Stomach (tissue), 9 donors: ENCODE measurements around the gene TNFRSF11A. TPM values are rescaled to one million over a fixed set of nuclear protein-coding genes. Genes with fewer than 3 reads are reported as not detected.
A peak's percentile ranks its signal among the peaks of the same experiment; 100 is the strongest.

Experiments
- DNase-seq, 2 donors: peaks; one replicate each; pipeline versions ENCODE4 v3.0.0 to v3.0.0-alpha.2; 2013 to 2019
- H3K27ac ChIP-seq, 5 donors: fragments of 200-600 bp in 4 of 5; sonication (generic) in 4 of 5; one replicate each; pipeline ENCODE4 v1.5.1; 2013 to 2019; ENCODE audit warnings: mild to moderate bottlenecking in 1 of 5, moderate library complexity in 1 of 5
- H3K27me3 ChIP-seq, 3 donors: fragments of 200-600 bp; sonication (generic); one replicate each; pipeline ENCODE4 v1.5.1; 2017 to 2019; ENCODE audit warnings: mixed run types in 1 of 3
- H3K36me3 ChIP-seq, 4 donors: fragments of 200-600 bp; sonication (generic); 1 replicate in 3 of 4; 2 replicates in 1 of 4; pipeline ENCODE4 v1.5.1; 2016 to 2019
- H3K4me1 ChIP-seq, 4 donors: fragments of 200-600 bp; sonication (generic); one replicate each; pipeline ENCODE4 v1.5.1; 2016 to 2019
- H3K4me3 ChIP-seq, 4 donors: fragments of 200-600 bp; sonication (generic) in 3 of 4; one replicate each; pipeline ENCODE4 v1.5.1; 2016 to 2019; ENCODE audit warnings: mild to moderate bottlenecking in 1 of 4
- H3K9me3 ChIP-seq, 4 donors: fragments of 200-600 bp; sonication (generic); one replicate each; pipeline ENCODE4 v1.5.1; 2016 to 2019
- EP300 ChIP-seq: sonication (generic); formaldehyde crosslinking; IDR thresholded peaks from one replicate; pipeline ENCODE4 v1.6.1; 2017; ENCODE audit warnings: antibody characterized with exemption
- POLR2A ChIP-seq, 4 donors: fragments of 450-650 bp; IDR thresholded peaks; one replicate each; pipeline ENCODE4 v1.6.1; 2016; ENCODE audit warnings: antibody characterized with exemption in 4 of 4, control low read depth in 2 of 4, mild to moderate bottlenecking in 1 of 4, moderate library complexity in 1 of 4
- POLR2AphosphoS5 ChIP-seq, 3 donors: sonication (generic); formaldehyde crosslinking; IDR thresholded peaks; one replicate each; pipeline ENCODE4 v1.6.1; 2016; ENCODE audit warnings: antibody characterized with exemption in 3 of 3
- WGBS, 5 donors: extraction: QIAGEN DNeasy Blood & Tissue Kit in 3 of 5; methylation state at CpG; one replicate each; pipeline versions ENCODE4 v1.1.5 to v1.1.7; 2013 to 2018; 5-methylcytosine and 5-hydroxymethylcytosine counted together
- intact Hi-C: fragments of 100-400 bp; cut with DNase I; formaldehyde crosslinking; loops from one replicate; pipeline ENCODE4 v1.15.1; 2023; ENCODE audit warnings: low total_unique reads
- polyA plus RNA-seq, 3 donors: library from polyadenylated mRNA; stranded (reverse); fragments of 200-250 nt; gene quantifications; one replicate each; pipeline ENCODE4 v1.2.3, GENCODE V29; 2013
- total RNA-seq, 5 donors: library from RNA; depleted of rRNA; stranded (reverse); fragments of >200 nt; gene quantifications; one replicate each; pipeline versions ENCODE4 v1.1.0 to v1.2.3, GENCODE V29; 2014 to 2016
- TF ChIP-seq, protein P1 (sequence below), 7 experiments: fragments of 450-650 bp in 4 of 7; fragments of 200-600 bp in 3 of 7; sonication (generic) in 3 of 7; IDR thresholded peaks; one replicate each; pipeline ENCODE4 v1.5.1; 2016 to 2019; ENCODE audit warnings: antibody characterized with exemption in 7 of 7, control low read depth in 2 of 7, mild to moderate bottlenecking in 1 of 7
- donor health status: healthy with polysubstance abuse.
- donor health status: Bipolar disorder and iron deficiency.
- donor health status: healthy.

TNFRSF11A gene
- total and polyA plus RNA-seq, 8 donors = 0.45 to 50.3 (median 4.7) TPM

DNA sequence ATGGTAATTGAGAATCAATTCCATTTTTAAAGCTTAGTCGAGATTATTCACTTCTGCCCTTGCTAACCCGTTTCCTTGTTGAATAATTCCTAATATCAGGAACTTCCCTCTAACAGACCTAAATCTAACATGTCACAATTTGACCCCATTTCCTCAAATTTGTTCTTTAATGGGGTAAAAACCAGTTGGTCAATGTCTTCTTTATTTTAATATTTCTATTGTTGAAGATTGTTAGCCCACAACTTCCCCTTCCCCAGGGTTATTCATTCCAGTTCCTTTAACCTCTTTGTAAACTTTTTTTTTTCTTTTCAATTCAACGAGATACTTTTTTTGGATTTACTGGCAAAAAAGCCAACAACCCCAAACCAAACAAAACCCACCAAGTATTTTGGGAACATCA lies 7.3 kb downstream of the TNFRSF11A start:
- Histone ChIP-seq H3K36me3 (no peaks in the 10 kb centered on the region), H3K27ac (no peak overlapping the region), H3K27me3 (peaks cover 0 to 53% (median 3%) of the 10 kb centered on the region in 3 donors), H3K4me1 (peaks cover 18 to 41% (median 30%) of the 10 kb centered on the region in 4 donors), H3K9me3 (no peaks in the 10 kb centered on the region), H3K4me3 (no peak overlapping the region)
- DNase-seq = no peak
- intact Hi-C loops = no loop called here
- 57 to 77% (median 76%) methylated on average over 3 of the region's 3 CpGs for WGBS, 5 donors
- TF ChIP-seq EP300 (no peak), POLR2AphosphoS5 (IDR thresholded peaks at IDR 0.05) (no peak), POLR2A (IDR thresholded peaks at IDR 0.05) (no peak)
- TF ChIP-seq, protein P1, sequence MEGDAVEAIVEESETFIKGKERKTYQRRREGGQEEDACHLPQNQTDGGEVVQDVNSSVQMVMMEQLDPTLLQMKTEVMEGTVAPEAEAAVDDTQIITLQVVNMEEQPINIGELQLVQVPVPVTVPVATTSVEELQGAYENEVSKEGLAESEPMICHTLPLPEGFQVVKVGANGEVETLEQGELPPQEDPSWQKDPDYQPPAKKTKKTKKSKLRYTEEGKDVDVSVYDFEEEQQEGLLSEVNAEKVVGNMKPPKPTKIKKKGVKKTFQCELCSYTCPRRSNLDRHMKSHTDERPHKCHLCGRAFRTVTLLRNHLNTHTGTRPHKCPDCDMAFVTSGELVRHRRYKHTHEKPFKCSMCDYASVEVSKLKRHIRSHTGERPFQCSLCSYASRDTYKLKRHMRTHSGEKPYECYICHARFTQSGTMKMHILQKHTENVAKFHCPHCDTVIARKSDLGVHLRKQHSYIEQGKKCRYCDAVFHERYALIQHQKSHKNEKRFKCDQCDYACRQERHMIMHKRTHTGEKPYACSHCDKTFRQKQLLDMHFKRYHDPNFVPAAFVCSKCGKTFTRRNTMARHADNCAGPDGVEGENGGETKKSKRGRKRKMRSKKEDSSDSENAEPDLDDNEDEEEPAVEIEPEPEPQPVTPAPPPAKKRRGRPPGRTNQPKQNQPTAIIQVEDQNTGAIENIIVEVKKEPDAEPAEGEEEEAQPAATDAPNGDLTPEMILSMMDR (IDR thresholded peaks at IDR 0.05) = no peak

DNA sequence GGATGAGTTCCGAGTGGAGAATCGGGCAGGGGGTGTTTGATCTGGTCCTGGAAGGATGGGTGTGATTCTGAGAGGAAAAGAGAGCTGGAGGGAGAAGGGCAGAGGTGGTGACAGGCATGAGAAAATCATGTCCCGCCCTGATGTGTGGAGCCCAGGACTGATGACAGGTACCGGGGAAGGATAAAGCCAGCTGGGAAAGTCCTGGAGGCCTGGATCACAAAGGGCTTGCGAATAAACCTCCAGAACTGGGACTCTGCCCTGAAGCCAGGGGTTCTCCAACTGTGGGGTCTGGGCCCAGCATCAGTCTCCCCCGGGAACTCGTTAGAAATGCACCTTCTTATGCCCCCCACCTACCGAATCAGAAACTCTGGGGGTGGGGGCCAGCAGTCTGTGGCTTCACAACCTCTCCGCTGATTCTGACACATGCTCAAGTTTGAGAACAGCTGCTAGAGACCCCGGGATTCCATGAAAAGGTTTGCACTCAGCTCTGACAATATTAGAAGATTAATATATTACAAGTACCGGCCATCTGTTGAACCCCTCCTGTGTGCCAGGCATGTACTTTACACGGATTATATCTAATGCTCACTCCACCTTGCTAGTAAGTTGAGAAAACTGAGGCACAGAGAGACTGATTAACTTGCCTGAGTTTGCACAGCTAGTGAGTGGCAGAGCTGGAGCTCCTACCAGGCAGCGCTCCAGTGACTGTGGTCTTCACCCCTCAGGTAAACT lies 8.0 kb downstream of the TNFRSF11A start:
- no peak overlapping the region for H3K27ac ChIP-seq
- 82 to 95% (median 84%) methylated on average over 11 to 13 of the region's 13 CpGs for WGBS, 5 donors
- H3K4me1 ChIP-seq = peaks cover 13 to 34% (median 25%) of the 10 kb centered on the region in 4 donors
- H3K4me3 ChIP-seq = no peak overlapping the region
- TF ChIP-seq, protein P1 (IDR thresholded peaks at IDR 0.05) = no peak
- TF ChIP-seq POLR2A (IDR thresholded peaks at IDR 0.05) = no peak
- H3K27me3 ChIP-seq = peaks cover 0 to 46% (median 0%) of the 10 kb centered on the region in 3 donors
- H3K9me3 ChIP-seq = no peaks in the 10 kb centered on the region
- H3K36me3 ChIP-seq = no peaks in the 10 kb centered on the region
- DNase-seq = no peak
- intact Hi-C loops = no loop called here

DNA sequence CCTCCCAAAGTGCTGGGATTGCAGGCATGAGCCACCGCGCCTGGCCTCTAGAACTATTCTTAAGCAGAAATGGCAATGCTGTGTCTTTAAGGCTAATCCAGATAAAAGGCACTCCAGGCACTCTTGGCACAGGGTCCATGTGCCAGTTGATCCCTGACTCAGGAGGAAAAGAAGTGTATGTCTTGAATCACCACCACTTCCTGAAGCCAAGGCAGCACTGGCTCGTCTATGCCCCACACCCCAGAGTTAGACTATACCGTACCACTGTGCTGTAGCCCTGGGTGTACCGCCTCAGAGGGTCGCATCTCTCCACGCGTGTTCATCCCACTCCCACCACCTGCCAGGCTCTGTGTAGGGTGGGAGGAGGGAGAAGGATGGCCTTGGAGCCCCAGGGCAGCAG lies 9.0 kb downstream of the TNFRSF11A start:
- TF ChIP-seq, protein P1 (IDR thresholded peaks at IDR 0.05) = no peak
- peak in 1 of 3 donors; percentile 55 for TF ChIP-seq POLR2AphosphoS5 (IDR thresholded peaks at IDR 0.05)
- Histone ChIP-seq H3K27me3 (peaks cover 0 to 41% (median 0%) of the 10 kb centered on the region in 3 donors), H3K36me3 (no peaks in the 10 kb centered on the region), H3K4me3 (no peak overlapping the region), H3K27ac (no peak overlapping the region), H3K4me1 (peaks cover 8 to 29% (median 19%) of the 10 kb centered on the region in 4 donors), H3K9me3 (no peaks in the 10 kb centered on the region)
- WGBS, 5 donors = 75 to 87% (median 81%) methylated on average over 8 of the region's 8 CpGs
- DNase-seq = peak in 1 of 2 donors; percentile 53
- intact Hi-C loops = no loop called here

DNA sequence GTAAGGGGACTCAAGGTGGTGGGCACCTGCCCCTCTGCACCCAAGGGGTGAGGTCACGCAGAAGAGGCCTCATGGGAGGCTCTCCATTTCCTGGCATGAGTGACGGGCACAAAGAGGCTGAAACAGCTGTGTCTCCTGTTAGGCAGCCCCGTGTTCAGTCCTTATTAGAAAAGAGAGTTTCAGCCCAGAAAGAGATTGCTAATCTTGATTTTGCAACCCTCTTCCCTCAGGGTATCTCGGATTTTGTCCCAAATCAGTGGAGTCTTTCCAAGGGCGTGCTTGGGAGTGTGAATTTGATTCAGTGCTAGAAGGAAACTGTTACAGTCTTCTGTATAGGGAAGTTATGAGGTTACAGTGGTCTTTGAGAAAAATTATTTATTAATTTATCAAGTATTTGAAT lies 10.4 kb downstream of the TNFRSF11A start:
- no peak overlapping the region for H3K27ac ChIP-seq
- peaks cover 0 to 29% (median 0%) of the 10 kb centered on the region in 3 donors for H3K27me3 ChIP-seq
- no peak overlapping the region for H3K4me3 ChIP-seq
- intact Hi-C loops = no loop called here
- H3K4me1 ChIP-seq = peaks cover 0 to 17% (median 8%) of the 10 kb centered on the region in 4 donors
- TF ChIP-seq POLR2AphosphoS5 (IDR thresholded peaks at IDR 0.05) = no peak
- TF ChIP-seq POLR2A (IDR thresholded peaks at IDR 0.05) = no peak
- no peak for TF ChIP-seq EP300
- TF ChIP-seq, protein P1 (IDR thresholded peaks at IDR 0.05) = no peak
- WGBS, 5 donors = 85 to 92% (median 88%) methylated on average over 5 of the region's 5 CpGs
- no peak for DNase-seq
- H3K9me3 ChIP-seq = no peaks in the 10 kb centered on the region
- no peaks in the 10 kb centered on the region for H3K36me3 ChIP-seq
